G401 (cell line): Measurements from ENCODE around the gene CLCA1. TPM values are rescaled to one million over a fixed set of nuclear protein-coding genes. Genes with fewer than 3 reads are reported as not detected.

Experiments
- DNase-seq: peaks from one replicate; pipeline ENCODE4 v3.0.0-alpha.2; 2015; ENCODE audit warnings: low spot score
- in situ Hi-C: cut with HindIII; loops from 2 replicates; pipeline ENCODE4 v1.10.0; 2016; ENCODE audit warnings: low sequenced_read_pairs, mixed read lengths
- total RNA-seq: library from RNA; depleted of rRNA; stranded (reverse); fragments of >200 nt; shearing (Covaris generic); gene quantifications from 2 replicates; pipeline ENCODE4 v1.2.3, GENCODE V29; 2014; rRNA removed

The CLCA1 gene, protein sequence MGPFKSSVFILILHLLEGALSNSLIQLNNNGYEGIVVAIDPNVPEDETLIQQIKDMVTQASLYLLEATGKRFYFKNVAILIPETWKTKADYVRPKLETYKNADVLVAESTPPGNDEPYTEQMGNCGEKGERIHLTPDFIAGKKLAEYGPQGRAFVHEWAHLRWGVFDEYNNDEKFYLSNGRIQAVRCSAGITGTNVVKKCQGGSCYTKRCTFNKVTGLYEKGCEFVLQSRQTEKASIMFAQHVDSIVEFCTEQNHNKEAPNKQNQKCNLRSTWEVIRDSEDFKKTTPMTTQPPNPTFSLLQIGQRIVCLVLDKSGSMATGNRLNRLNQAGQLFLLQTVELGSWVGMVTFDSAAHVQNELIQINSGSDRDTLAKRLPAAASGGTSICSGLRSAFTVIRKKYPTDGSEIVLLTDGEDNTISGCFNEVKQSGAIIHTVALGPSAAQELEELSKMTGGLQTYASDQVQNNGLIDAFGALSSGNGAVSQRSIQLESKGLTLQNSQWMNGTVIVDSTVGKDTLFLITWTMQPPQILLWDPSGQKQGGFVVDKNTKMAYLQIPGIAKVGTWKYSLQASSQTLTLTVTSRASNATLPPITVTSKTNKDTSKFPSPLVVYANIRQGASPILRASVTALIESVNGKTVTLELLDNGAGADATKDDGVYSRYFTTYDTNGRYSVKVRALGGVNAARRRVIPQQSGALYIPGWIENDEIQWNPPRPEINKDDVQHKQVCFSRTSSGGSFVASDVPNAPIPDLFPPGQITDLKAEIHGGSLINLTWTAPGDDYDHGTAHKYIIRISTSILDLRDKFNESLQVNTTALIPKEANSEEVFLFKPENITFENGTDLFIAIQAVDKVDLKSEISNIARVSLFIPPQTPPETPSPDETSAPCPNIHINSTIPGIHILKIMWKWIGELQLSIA
- total RNA-seq = not detected in 2 replicates

GRCh38 chr1:86468501-86468977 lies at the start of gene CLCA1:
Gene CLCA1 (plus strand): TSS chr1:86468927. CDS start chr1:86468972, 45 bp downstream.
- in situ Hi-C loops = no loop called here
- no peak for DNase-seq

- in situ Hi-C loops = no loop called here
- DNase-seq = no peak
These were observed 49.3 kb upstream of the CLCA1 start for GRCh38 chr1:86419277-86419903.

DNA sequence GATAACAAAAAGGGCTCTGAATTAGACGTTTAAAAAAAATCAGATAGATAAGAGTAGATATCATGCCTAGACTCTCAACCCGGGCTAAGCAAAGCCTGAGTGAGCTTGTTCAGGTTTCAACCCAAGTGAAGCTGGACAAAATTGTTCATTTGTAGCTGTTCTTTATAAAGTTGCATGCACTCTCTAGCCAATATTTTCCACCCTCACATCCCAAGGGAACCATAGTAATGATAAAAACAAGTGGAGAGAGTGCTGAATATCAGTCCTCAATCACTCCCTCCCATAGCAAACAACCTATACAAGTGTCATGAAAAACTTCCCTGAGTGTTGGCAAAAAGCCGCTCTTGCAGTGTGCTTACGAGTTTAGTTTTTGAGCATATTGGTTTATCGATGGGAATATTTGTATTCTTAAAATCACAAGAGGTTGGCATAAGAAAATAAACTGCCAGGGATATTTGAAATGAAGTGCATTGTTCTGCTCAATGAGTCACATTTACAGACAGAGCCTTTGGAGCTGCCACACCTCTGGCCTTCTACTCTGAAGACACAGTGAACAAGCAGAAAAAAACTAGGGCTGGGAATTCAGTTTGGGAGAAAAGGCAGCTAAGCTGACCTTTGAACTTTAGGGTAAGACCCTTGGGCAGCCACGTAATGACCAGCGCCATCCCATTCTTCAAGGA lies 47.0 kb upstream of the CLCA1 start:
- in situ Hi-C loops = no loop called here
- no peak for DNase-seq

- in situ Hi-C loops = no loop called here
These were observed 45.3 kb upstream of the CLCA1 start for GRCh38 chr1:86423473-86423872.

DNA sequence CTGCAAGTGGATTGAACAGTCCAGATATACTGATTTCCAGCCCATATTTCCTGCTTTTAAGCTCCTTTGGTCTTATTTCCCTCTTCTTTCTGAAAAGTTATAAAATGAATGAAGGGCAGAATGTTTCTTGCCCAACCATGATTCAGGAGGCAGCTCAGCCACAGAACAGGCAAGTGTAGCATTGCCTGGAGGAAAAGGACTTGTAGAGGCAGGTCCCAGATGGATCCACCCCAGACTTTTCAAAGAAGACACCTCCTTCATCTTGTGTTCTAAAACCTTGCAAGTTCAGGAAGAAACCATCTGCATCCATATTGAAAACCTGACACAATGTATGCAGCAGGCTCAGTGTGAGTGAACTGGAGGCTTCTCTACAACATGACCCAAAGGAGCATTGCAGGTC lies 44.9 kb upstream of the CLCA1 start, which contains the start of gene CLCA2:
Gene CLCA2, plus strand, starts transcription at position 299 of the 400 bp plus-strand sequence. Its CDS starts 77 bp downstream, at position 376.
- DNase-seq = no peak
- in situ Hi-C loops = no loop called here

More at GRCh38 chr1:86423473-86423872, 45.3 kb upstream of the CLCA1 start:
- DNase-seq = no peak

- DNase-seq = no peak
- in situ Hi-C loops = no loop called here
These were observed 39.5 kb upstream of the CLCA1 start for GRCh38 chr1:86429122-86429725.

DNA sequence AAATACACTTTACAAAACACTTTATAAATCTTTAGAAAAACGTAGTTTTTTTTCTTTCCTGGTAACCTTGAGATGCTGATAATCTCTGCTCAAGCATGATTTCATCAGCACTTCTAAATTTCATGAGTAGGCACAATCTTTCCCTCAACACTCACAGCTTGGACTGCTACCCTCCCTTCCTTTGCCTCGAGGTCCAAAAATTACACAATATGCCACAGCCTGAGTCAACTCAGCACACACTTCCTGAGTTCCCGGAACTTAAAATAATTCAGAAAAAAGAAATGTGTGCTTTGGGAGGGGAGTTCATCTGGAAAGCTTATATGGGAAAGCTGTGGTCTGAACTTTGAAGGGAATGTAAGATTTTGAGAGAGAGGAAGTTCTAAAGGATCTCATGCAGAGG lies 38.9 kb upstream of the CLCA1 start:
- DNase-seq = no peak
- in situ Hi-C loops = no loop called here

DNA sequence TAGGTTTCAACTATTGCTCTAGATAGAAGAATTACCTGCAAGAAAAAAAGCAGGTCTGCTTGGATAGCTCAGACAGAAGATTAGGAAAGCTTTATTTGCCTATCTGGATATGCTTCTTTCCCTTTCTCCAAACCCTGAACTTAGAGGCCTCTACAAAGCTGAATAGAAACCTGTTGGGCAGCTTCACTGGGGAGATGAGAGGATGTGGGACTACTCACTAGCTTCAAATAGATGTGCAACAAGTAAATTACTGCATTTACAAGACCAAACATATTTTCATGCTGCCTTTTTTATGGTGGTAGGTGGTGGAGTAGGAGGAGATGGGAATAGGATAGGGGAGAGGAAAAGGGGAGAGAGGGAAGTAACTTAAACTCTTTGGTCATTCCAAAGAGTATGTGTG lies 38.4 kb upstream of the CLCA1 start:
- no peak for DNase-seq
- in situ Hi-C loops = no loop called here

GRCh38 chr1:86434059-86434458 lies 34.7 kb upstream of the CLCA1 start:
- no peak for DNase-seq
- in situ Hi-C loops = no loop called here

DNA sequence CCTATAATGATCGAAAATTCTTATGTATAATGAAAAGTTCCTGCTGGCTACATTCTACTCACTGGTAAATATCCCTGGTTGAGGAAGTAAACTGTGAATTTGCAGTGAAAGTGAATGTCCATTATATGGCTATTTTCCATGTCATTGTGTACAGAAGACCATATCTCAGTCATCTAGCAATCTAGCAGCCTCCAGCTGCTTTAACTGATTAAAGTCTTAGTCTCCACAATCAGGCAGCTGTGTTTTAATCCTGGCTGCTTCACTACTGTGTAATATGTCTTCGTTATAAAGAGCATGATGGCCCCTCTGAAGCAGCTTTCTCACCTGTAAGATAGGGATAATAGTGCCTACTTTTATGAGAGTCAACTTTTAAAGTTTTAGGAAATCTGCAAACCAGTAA lies 33.4 kb upstream of the CLCA1 start:
- in situ Hi-C loops = no loop called here
- DNase-seq = no peak

DNA sequence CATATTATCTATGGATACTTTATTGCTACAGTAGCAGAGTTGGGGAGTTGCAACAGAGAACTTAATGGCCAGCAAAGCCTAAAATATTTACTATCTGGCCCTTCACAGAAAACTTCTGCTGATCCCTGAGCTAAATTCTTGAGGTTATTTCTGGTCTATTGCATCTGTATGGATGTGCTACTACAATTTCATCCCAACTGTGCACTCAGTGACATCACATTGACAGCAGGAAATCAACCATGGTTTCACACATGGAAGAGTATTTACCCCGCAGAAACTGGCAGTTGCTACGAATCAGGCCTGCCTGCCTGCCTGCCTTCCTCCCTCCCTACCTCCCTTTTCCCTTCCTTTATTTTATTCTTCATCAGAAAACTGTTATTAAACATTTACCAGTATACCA lies 32.7 kb upstream of the CLCA1 start:
- in situ Hi-C loops = no loop called here
- no peak for DNase-seq

- in situ Hi-C loops = no loop called here
These were observed 27.1 kb upstream of the CLCA1 start for GRCh38 chr1:86441581-86441980.

DNA sequence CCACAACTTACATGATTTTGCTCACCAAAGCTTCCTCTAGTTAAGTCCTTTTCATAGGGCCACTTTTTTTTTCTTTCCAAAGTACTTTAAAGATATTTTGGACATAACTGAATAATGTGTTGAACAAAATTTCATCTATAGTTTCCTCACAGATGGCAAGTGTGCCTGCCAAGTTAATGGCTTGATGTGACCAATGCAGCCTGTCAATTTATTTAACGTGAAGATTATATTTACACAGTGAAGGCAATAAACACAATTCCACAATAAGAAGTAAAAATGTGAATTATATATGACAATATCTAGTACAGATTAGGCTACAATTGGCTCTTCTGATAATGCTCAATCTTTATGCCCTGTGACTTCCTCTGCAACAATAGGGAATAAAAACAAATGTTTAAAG lies 26.7 kb upstream of the CLCA1 start:
- in situ Hi-C loops = no loop called here
- DNase-seq = no peak

More at GRCh38 chr1:86441581-86441980, 27.1 kb upstream of the CLCA1 start:
- no peak for DNase-seq

DNA sequence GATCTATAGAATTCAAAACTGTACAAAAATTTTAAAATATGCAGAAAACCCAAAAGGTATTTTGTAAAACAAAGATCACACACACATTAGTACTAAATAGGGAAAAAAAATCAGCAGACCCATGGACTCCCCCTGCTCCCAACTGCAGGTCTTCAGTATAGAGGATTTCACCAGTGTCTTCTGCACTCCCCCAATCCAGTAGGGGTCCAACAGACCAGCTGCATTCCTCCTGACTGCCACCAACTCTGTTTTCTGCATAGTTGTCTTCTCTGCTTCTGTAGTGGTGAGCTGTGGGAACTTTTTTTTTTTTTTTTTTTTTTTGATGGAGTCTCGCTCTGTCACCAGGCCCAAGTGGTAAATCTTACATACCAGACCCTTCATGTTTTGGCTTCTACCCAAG lies 22.8 kb upstream of the CLCA1 start:
- no peak for DNase-seq
- in situ Hi-C loops = no loop called here

GRCh38 chr1:86447198-86447790 lies 21.4 kb upstream of the CLCA1 start:
- DNase-seq = no peak
- in situ Hi-C loops = no loop called here

DNA sequence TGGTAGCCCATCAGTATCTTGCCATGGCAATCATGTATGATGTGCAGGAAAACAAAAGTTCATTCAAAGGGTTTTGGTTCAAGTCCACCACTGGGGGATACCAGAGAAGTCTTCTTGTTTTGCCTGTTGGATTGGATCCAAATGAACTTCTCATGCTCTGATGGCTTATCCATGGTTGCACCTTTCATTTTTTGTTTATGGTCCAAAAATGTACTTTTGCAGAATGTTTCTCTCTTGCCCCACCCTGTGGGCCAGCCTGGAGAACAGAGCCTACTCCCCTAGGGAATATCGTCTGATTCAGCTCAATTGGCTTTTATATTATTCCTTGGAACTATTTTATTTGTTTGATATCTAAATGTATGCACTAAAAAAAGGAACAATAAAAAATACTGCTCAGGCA lies 20.1 kb upstream of the CLCA1 start:
- in situ Hi-C loops = no loop called here
- DNase-seq = no peak

- DNase-seq = no peak
- in situ Hi-C loops = no loop called here
These were observed 19.6 kb upstream of the CLCA1 start for GRCh38 chr1:86449103-86449502.

DNA sequence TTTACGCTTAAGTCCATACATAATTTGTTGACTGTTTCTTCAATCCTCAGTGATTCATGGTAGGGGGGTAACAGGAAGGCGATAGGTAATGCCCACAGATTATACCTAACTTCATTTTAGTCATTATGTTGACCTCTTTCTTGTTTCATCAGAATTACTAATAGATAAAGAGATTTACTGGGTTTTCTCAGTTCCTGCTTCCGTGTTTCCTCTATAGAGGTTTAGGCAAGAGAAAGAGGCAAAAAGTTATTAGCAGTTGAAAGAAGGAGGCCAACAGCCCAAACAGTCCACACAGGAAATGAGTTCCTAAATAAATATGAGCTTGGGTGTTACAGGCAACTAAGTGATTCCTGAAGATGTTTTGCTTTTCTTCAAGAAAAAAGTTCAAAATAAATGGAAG lies 17.9 kb upstream of the CLCA1 start:
- in situ Hi-C loops = no loop called here
- no peak for DNase-seq
